Mucosa of stomach (tissue), 1 donor: ENCODE data around the gene KAT6B.

Experiments
- H3K27me3 ChIP-seq: one replicate; pipeline ENCODE4 v1.7.0; 2013; ENCODE audit warnings: mild to moderate bottlenecking, low read length; ENCODE audit not compliant: control insufficient read depth, insufficient read depth
- H3K36me3 ChIP-seq: one replicate; pipeline ENCODE4 v1.7.0; 2013; ENCODE audit warnings: low read length; ENCODE audit not compliant: control insufficient read depth, insufficient read depth
- H3K4me1 ChIP-seq: one replicate; pipeline ENCODE4 v1.7.0; 2013; ENCODE audit warnings: mild to moderate bottlenecking, low read length; ENCODE audit not compliant: control insufficient read depth, insufficient read depth
- H3K4me3 ChIP-seq: one replicate; pipeline ENCODE4 v1.7.0; 2013; ENCODE audit warnings: low read length
- H3K9ac ChIP-seq: one replicate; pipeline ENCODE4 v1.7.0; 2013; ENCODE audit warnings: mild to moderate bottlenecking, low read length, moderate library complexity
- H3K9me3 ChIP-seq: one replicate; pipeline ENCODE4 v1.7.0; 2013; ENCODE audit warnings: mild to moderate bottlenecking, low read length, moderate library complexity; ENCODE audit not compliant: control insufficient read depth
- donor health status: Pancreatic carcinoma.

The KAT6B gene

GRCh38 chr10:75070476-75070875, 244.1 kb downstream of the KAT6B start:
- no peaks in the 10 kb centered on the region for H3K4me1 ChIP-seq
- no peaks in the 10 kb centered on the region for H3K9me3 ChIP-seq
- H3K4me3 ChIP-seq, result no peak overlapping the region
- H3K9ac ChIP-seq, result no peak overlapping the region
- H3K36me3 ChIP-seq, result no peaks in the 10 kb centered on the region
- no peaks in the 10 kb centered on the region for H3K27me3 ChIP-seq

DNA sequence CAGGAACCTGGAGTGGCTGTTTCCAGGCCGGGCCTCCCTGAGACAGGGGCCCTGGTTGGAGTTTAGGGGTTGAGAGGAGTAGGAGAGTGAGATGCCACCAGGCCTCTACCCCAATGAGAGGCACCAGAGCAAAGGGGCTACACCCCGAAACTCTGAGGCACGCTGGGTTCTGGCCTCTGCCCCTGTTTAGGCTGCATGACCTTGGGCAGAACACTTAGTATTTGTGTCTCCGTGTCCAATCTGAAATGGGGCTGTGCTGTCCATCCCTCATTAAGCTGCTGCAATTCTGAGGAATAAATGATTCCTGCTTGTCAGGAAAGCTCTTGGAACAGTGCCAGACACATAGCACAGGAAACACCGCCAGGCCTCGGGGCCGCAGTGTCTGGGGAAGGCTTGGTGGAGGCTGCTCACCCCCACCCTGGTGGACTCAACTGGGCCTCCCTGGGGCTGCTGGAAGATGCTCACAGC, 244.6 kb downstream of the KAT6B start:
- no peaks in the 10 kb centered on the region for H3K36me3 ChIP-seq
- H3K4me3 ChIP-seq, result no peak overlapping the region
- no peak overlapping the region for H3K9ac ChIP-seq
- no peaks in the 10 kb centered on the region for H3K4me1 ChIP-seq
- H3K27me3 ChIP-seq, result no peaks in the 10 kb centered on the region
- H3K9me3 ChIP-seq, result no peaks in the 10 kb centered on the region

DNA sequence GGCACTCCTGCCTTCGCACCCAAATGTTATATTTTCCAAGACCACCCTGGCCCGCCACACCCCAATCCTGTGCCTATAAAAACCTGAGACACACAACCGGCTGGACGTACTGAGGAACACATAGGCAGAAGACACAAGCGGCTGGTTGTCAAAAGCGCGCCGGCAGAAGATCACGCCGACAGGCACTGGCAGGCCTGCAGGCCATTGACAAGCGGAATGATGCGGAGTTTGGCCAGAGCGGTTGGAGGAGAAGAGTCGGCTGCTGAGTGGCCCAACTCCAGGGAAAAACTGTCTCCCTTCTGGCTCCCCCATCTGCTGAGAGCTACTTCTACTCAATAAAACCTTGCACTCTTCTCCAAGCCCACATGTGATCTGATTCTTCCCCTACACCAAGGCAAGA, 245.4 kb downstream of the KAT6B start:
- Histone ChIP-seq H3K9ac (no peak overlapping the region), H3K9me3 (no peaks in the 10 kb centered on the region)

DNA sequence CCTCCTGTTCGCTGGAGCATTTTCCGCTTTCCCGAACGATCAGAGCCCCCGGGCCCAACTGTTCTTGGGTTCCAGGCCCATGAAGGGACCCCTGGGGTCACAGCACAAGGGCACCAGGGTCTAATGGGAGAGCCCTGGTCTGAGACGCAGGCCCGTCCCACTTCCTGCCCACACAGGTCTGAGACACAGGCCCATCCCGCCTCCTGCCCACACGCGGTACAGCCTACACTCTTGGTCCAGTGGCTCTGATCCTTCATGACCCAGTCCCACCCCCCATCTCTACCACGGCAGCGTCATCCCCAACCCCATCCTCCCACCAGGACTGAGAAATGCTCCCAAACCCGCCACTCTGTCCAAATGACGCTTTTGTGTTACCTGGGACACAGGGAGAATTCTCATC, 246.3 kb downstream of the KAT6B start:
- no peak overlapping the region for H3K9ac ChIP-seq
- H3K4me3 ChIP-seq, result no peak overlapping the region
- no peaks in the 10 kb centered on the region for H3K9me3 ChIP-seq
- no peaks in the 10 kb centered on the region for H3K27me3 ChIP-seq
- H3K4me1 ChIP-seq, result no peaks in the 10 kb centered on the region
- no peaks in the 10 kb centered on the region for H3K36me3 ChIP-seq

More for the DNA sequence above, 245.4 kb downstream of the KAT6B start:
- Histone ChIP-seq H3K27me3 (no peaks in the 10 kb centered on the region), H3K4me3 (no peak overlapping the region), H3K36me3 (no peaks in the 10 kb centered on the region), H3K4me1 (no peaks in the 10 kb centered on the region)

GRCh38 chr10:75073442-75073841, 247.0 kb downstream of the KAT6B start:
- Histone ChIP-seq H3K9ac (no peak overlapping the region), H3K4me3 (no peak overlapping the region), H3K27me3 (no peaks in the 10 kb centered on the region), H3K4me1 (no peaks in the 10 kb centered on the region), H3K36me3 (no peaks in the 10 kb centered on the region), H3K9me3 (no peaks in the 10 kb centered on the region)

GRCh38 chr10:75074711-75075445, 248.5 kb downstream of the KAT6B start:
- Histone ChIP-seq H3K36me3 (no peaks in the 10 kb centered on the region), H3K4me1 (no peaks in the 10 kb centered on the region), H3K27me3 (no peaks in the 10 kb centered on the region), H3K9me3 (no peaks in the 10 kb centered on the region), H3K9ac (no peak overlapping the region), H3K4me3 (no peak overlapping the region)

DNA sequence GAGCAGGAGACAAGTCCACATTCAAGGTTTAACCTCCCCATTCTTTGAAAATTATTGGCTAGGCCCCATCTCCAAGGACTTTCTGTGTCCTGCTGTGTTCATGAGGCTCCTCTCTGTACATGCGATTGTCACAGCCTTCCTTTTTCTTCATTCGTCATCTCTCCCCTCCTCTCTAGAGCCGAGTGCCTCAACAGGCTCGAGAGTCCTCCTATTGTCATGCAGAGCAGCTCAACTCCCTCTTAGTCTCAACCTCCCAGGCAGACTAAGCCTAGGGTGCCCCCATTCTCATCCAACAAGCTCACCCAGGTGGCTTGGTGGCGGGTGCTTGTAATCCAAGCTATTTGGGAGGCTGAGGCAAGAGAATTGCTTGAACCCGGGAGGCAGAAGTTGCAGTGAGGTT, 249.9 kb downstream of the KAT6B start:
- H3K9me3 ChIP-seq, result no peaks in the 10 kb centered on the region
- no peaks in the 10 kb centered on the region for H3K4me1 ChIP-seq
- no peaks in the 10 kb centered on the region for H3K27me3 ChIP-seq
- H3K9ac ChIP-seq, result no peak overlapping the region
- H3K36me3 ChIP-seq, result no peaks in the 10 kb centered on the region
- H3K4me3 ChIP-seq, result no peak overlapping the region

GRCh38 chr10:75079436-75080083, 253.2 kb downstream of the KAT6B start:
- Histone ChIP-seq H3K27me3 (no peaks in the 10 kb centered on the region), H3K9me3 (no peaks in the 10 kb centered on the region), H3K9ac (no peak overlapping the region), H3K36me3 (no peaks in the 10 kb centered on the region), H3K4me3 (no peak overlapping the region), H3K4me1 (no peaks in the 10 kb centered on the region)

- Histone ChIP-seq H3K36me3 (no peaks in the 10 kb centered on the region), H3K27me3 (no peaks in the 10 kb centered on the region), H3K4me3 (no peak overlapping the region), H3K9ac (no peak overlapping the region), H3K9me3 (no peaks in the 10 kb centered on the region), H3K4me1 (no peaks in the 10 kb centered on the region)
Measured at GRCh38 chr10:75080554-75080953, 254.2 kb downstream of the KAT6B start.

DNA sequence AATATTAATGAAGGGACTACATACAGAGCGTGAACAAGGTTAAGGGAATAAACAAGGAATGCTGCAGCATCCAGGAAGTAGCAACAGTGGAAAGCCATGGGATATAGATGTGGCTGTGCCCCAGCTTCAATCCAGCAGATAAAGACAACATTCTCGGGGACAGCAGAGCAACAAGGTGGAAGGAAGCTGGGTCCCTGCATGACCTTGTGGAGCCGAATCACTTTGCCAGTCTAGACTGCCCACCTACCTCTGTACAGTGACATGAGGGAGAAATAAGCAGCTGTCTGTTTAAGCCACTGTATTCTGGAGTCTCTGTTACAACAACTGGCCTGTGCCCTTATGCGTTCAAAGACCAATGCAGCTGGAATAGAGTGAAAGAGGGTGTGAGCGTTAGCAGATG, 255.0 kb downstream of the KAT6B start:
- Histone ChIP-seq H3K4me1 (no peaks in the 10 kb centered on the region), H3K27me3 (no peaks in the 10 kb centered on the region), H3K36me3 (no peaks in the 10 kb centered on the region), H3K4me3 (no peak overlapping the region), H3K9me3 (no peaks in the 10 kb centered on the region), H3K9ac (no peak overlapping the region)
